Brain microvascular endothelial cell (primary cell): ENCODE measurements around the gene USP32.

Source experiments
- DNase-seq: peaks from one replicate; pipeline ENCODE4 v3.0.0-alpha.2; 2020
- H3K27ac ChIP-seq: fragments of 250-450 bp; sonication (Bioruptor Pico); 2 replicates; pipeline ENCODE4 v1.5.1; 2020; ENCODE audit warnings: mild to moderate bottlenecking, moderate library complexity
- H3K27me3 ChIP-seq: fragments of 250-450 bp; sonication (Bioruptor Pico); replicated peaks from 2 replicates; pipeline ENCODE4 v1.5.1; 2020; ENCODE audit warnings: mild to moderate bottlenecking
- H3K36me3 ChIP-seq: fragments of 250-450 bp; sonication (Bioruptor Pico); replicated peaks from 2 replicates; pipeline ENCODE4 v1.5.1; 2020; ENCODE audit warnings: mild to moderate bottlenecking
- H3K4me3 ChIP-seq: 2 replicates; pipeline ENCODE4 v1.5.1; 2011; ENCODE audit warnings: low read depth, mild to moderate bottlenecking, control low read depth, low read length, moderate library complexity
- CTCF ChIP-seq: IDR thresholded peaks from 2 replicates; pipeline ENCODE4 v1.5.1; 2011; ENCODE audit warnings: low read depth, mild to moderate bottlenecking, moderate library complexity, low read length, control low read depth, inconsistent platforms; ENCODE audit errors: missing control alignments
- in situ Hi-C: cut with HindIII; loops from 2 replicates; pipeline ENCODE4 v1.10.0; 2017; ENCODE audit warnings: low sequenced_read_pairs, low pct_ligation_motif_present

The USP32 gene

GRCh38 chr17:60297760-60298401, 94.1 kb downstream of the USP32 start:
- DNase-seq: no peak
- in situ Hi-C loops: no loop called here
- no peak overlapping the region for H3K27ac ChIP-seq
- no peak for TF ChIP-seq CTCF
- no peaks in the 10 kb centered on the region for H3K36me3 ChIP-seq
- no peaks in the 10 kb centered on the region for H3K27me3 ChIP-seq
- H3K4me3 ChIP-seq: no peak overlapping the region

GRCh38 chr17:60296177-60296576, 95.8 kb downstream of the USP32 start:
- TF ChIP-seq CTCF: no peak
- no peak for DNase-seq
- H3K27me3 ChIP-seq: no peaks in the 10 kb centered on the region
- H3K4me3 ChIP-seq: no peak overlapping the region
- H3K27ac ChIP-seq: no peak overlapping the region
- in situ Hi-C loops: no loop called here
- H3K36me3 ChIP-seq: no peaks in the 10 kb centered on the region

GRCh38 chr17:60293580-60294335, 98.2 kb downstream of the USP32 start:
- in situ Hi-C loops: no loop called here
- Histone ChIP-seq H3K27me3 (no peaks in the 10 kb centered on the region), H3K36me3 (no peaks in the 10 kb centered on the region), H3K27ac (no peak overlapping the region), H3K4me3 (no peak overlapping the region)
- no peak for DNase-seq
- no peak for TF ChIP-seq CTCF

GRCh38 chr17:60292697-60293096, 99.2 kb downstream of the USP32 start:
- Histone ChIP-seq H3K27me3 (no peaks in the 10 kb centered on the region), H3K4me3 (no peak overlapping the region), H3K36me3 (peaks cover 4% of the 10 kb centered on the region), H3K27ac (no peak overlapping the region)
- TF ChIP-seq CTCF: no peak
- in situ Hi-C loops: no loop called here
- DNase-seq: no peak

GRCh38 chr17:60284709-60285108, 107.2 kb downstream of the USP32 start:
- TF ChIP-seq CTCF: no peak
- Histone ChIP-seq H3K36me3 (peaks cover 4% of the 10 kb centered on the region), H3K27ac (no peak overlapping the region), H3K4me3 (no peak overlapping the region), H3K27me3 (no peaks in the 10 kb centered on the region)
- in situ Hi-C loops: no loop called here
- no peak for DNase-seq
